Embryonic facial prominence (tissue), 1 donor: ENCODE measurements around the gene CDH15.
"Not testable (repeated sequence)": the region's sequence is repeated elsewhere in the genome, so short reads cannot be mapped to it uniquely, and the experiment has no call there.

Experiments used
- DNase-seq: peaks from one replicate; pipeline ENCODE4 v3.0.0-alpha.2; 2016; ENCODE audit errors: extremely low spot score

The CDH15 gene

GRCh38 chr16:89187032-89187769 is 15.7 kb downstream of the CDH15 start:
- DNase-seq: no peak

- DNase-seq: no peak
These were observed 16.3 kb downstream of the CDH15 start for GRCh38 chr16:89187770-89188392.

GRCh38 chr16:89188471-89189357 is 17.2 kb downstream of the CDH15 start:
- not testable (repeated sequence) for DNase-seq

- no peak for DNase-seq
These were observed 17.9 kb downstream of the CDH15 start for GRCh38 chr16:89189358-89190025.

- no peak for DNase-seq
These were observed 18.8 kb downstream of the CDH15 start for GRCh38 chr16:89190150-89190958.

GRCh38 chr16:89191033-89191900 is 19.7 kb downstream of the CDH15 start:
- DNase-seq: no peak

- no peak for DNase-seq
These were observed 20.3 kb downstream of the CDH15 start for GRCh38 chr16:89191901-89192185.

- not testable (repeated sequence) for DNase-seq
These were observed 20.8 kb downstream of the CDH15 start for GRCh38 chr16:89192186-89192955.

- no peak for DNase-seq
These were observed 21.5 kb downstream of the CDH15 start for GRCh38 chr16:89192956-89193575.

- no peak for DNase-seq
These were observed 22.2 kb downstream of the CDH15 start for GRCh38 chr16:89193576-89194293.

- DNase-seq: no peak
These were observed 23.1 kb downstream of the CDH15 start for GRCh38 chr16:89194340-89195311.

- DNase-seq: no peak
These were observed 24.1 kb downstream of the CDH15 start for GRCh38 chr16:89195521-89196171.

- no peak for DNase-seq
These were observed 25.6 kb downstream of the CDH15 start for GRCh38 chr16:89197033-89197632.

- no peak for DNase-seq
These were observed 26.3 kb downstream of the CDH15 start for GRCh38 chr16:89197633-89198416.
